Rectal smooth muscle tissue (tissue), 1 donor: ENCODE measurements around the gene DPH1.

ENCODE experiments used
- H3K27ac ChIP-seq: one replicate; pipeline ENCODE4 v1.7.0; 2013; ENCODE audit warnings: low read depth, low read length, inconsistent platforms
- H3K27me3 ChIP-seq: one replicate; pipeline ENCODE4 v1.7.0; 2013; ENCODE audit warnings: low read length; ENCODE audit not compliant: control insufficient read depth, insufficient read depth
- H3K36me3 ChIP-seq: one replicate; pipeline ENCODE4 v1.7.0; 2013; ENCODE audit warnings: low read length; ENCODE audit not compliant: control insufficient read depth, insufficient read depth
- H3K4me1 ChIP-seq: one replicate; pipeline ENCODE4 v1.7.0; 2013; ENCODE audit warnings: low read length; ENCODE audit not compliant: control insufficient read depth, insufficient read depth
- H3K4me3 ChIP-seq: one replicate; pipeline ENCODE4 v1.7.0; 2013; ENCODE audit warnings: low read length
- H3K9ac ChIP-seq: one replicate; pipeline ENCODE4 v1.7.0; 2013; ENCODE audit warnings: low read length

DPH1 gene

DNA sequence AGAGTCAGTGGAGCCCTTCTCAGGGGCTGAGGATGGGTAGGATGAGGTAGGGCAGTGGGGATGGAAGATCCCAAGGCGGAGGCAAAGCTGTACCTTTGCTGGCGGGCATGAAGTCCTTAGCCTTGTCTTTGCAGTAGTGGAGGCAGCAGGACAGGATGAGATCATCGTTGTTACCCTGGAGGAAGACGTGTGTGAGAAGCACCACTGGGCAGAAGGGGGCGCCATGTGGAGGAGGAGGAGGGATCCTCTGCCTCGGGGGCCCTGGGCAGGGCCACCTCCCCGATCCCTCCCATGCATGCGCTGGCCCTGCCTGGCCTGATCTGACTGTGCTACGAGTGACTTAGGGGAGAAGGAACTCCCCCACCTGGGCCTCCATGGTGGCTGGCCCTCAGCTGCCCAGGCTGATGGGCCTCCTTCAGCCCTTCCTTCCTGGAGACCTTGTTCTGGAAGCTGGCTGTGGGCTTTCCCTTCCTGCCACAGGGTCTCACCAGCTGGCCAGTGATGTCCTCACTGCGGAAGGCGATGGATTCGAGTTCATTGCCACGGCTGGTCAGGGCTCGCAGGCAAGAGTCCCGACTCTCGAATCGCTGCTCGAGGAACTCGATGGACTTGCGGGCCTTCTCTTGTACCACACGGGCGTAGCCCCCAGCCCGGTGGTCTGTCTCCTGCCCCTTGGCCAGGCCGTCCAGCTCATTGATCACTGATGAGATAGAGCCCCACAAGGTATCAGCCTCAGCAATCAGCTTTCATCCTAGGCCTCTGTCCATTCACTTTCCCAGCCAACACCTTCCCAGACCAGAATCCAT, 35.2 kb downstream of the DPH1 start:
- Histone ChIP-seq H3K9ac (peak overlapping the region; percentile 14), H3K27me3 (no peaks in the 10 kb centered on the region), H3K4me3 (no peak overlapping the region), H3K27ac (peak overlapping the region; percentile 82), H3K36me3 (peaks cover 6% of the 10 kb centered on the region), H3K4me1 (peaks cover 44% of the 10 kb centered on the region)

DNA sequence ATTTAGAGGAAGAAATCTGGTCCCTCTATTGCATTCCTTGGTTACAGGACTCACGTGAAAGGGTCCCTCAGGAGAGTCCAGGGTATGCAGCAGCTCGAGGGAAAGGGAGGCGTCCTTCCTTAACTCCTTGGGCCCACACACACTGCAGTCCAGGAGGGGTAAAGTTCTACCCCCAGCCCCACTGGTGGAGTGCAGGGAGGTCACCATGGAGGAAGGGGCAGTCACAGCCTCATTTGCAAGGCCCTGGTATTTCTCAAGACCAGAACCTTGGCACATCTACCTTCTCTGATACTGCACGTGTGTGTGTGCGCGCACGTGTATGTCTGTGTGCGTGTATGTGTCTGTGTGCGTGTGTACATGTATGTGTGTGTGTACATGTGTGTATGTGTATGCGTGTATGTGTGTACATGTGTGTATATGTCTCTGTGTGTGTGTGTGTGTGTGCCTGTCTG, 36.0 kb downstream of the DPH1 start:
- no peak overlapping the region for H3K4me3 ChIP-seq
- H3K27me3 ChIP-seq, result no peaks in the 10 kb centered on the region
- H3K27ac ChIP-seq, result peak overlapping the region; percentile 82
- peaks cover 10% of the 10 kb centered on the region for H3K36me3 ChIP-seq
- no peak overlapping the region for H3K9ac ChIP-seq
- peaks cover 43% of the 10 kb centered on the region for H3K4me1 ChIP-seq

DNA sequence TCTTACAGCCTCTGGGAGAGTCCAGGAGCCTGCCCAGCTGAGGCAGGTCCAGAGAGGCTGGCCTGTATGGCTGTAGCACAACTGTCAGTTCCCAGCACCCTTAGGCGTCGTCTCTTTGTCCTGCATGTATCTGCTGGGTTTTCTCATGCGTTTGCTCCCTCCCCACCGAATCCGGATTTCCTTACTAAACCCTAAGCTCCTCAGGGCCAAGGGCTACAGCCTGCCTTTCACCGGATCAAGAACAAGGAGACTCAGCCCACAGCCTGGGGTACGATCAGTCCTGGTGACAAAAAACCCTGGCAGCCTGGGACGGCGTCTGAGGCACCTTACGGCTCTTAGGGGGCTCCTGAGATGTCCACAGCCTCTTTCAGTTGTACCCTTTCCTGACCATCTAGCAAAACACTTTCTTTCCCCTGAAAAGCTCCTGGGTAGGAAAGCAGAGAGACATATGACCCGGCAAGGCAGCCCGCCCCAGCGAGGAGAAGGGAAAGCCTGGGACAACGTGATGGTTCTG, 37.2 kb downstream of the DPH1 start:
- no peak overlapping the region for H3K9ac ChIP-seq
- H3K36me3 ChIP-seq, result peaks cover 14% of the 10 kb centered on the region

DNA sequence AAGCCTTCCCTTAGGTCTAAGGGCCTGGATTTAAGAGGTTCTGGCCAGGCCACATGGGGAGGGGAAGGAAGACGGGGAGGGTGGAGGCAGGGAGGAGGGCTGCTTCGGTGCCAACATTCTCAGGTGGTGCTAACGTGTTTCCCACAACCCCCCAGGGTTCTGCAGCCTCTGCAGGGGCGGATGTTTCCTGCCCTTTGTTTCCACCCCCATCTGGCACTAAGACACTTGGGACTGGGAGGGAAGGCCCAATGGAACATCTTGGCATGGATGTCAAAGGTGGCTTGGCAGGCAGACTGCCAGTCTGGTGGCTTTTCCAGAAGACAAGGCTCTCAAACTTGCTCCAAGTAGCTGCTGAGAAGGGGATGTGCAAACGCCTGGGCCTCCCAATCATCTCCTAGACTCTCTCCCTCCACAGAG, 37.7 kb downstream of the DPH1 start:
- H3K9ac ChIP-seq, result no peak overlapping the region
- peak overlapping the region; percentile 82 for H3K27ac ChIP-seq
- no peaks in the 10 kb centered on the region for H3K27me3 ChIP-seq
- peaks cover 34% of the 10 kb centered on the region for H3K4me1 ChIP-seq
- peaks cover 14% of the 10 kb centered on the region for H3K36me3 ChIP-seq
- H3K4me3 ChIP-seq, result no peak overlapping the region

More for the DNA sequence above, 37.2 kb downstream of the DPH1 start:
- Histone ChIP-seq H3K4me1 (peaks cover 34% of the 10 kb centered on the region), H3K4me3 (no peak overlapping the region), H3K27ac (peak overlapping the region; percentile 82), H3K27me3 (no peaks in the 10 kb centered on the region)

DNA sequence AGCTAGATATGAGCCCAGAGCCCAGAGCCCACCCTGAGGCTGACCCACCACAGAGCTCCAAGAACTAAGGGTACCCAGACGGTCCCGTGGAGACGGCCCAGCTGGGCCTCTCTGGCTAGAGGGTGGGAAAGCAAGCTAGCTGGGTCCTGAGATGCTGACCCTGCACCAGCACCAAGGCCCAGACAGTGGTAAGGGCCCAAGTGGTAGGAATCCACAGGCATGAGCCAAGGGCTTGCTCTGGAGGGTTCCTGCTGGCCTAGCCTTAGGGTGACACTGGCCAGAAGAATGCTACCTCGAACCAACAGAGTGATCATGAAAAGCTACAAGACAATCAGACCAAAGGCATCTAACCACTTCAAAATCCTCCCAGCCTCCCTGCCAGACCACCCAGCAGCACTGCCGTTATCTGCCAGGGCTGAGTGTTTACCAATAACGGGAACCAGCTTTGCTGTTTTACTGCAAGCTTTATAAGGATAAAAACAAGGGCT, 38.1 kb downstream of the DPH1 start:
- Histone ChIP-seq H3K4me1 (peaks cover 30% of the 10 kb centered on the region), H3K27me3 (no peaks in the 10 kb centered on the region), H3K27ac (peak overlapping the region; percentile 33), H3K36me3 (peaks cover 14% of the 10 kb centered on the region), H3K9ac (no peak overlapping the region), H3K4me3 (no peak overlapping the region)

DNA sequence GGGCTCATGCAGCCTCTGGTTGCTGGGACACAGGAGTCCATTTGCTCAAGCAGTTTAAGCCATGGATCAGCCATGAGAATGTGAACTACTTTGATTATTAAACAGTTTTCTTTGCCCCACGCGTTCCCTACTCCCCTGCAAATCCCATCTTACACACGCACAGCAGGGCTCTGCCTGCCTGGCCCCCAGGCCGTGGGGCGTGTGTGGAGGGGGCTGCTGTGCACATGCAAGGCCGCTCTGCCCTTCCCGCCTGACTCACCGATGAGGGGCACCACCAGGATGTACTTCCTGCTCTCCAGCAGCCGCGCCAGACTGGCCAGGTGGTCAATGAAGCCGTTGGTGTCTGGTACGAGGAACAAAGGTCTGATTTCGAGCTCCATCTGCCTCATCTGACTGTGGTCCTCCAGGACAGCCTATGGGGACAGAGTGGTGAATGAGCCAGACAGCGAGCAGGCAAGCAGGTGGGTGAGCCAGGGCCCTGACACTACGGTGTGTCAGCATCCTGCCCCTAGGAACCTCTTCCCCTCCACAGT, 38.6 kb downstream of the DPH1 start:
- H3K27ac ChIP-seq, result peak overlapping the region; percentile 16
- H3K9ac ChIP-seq, result no peak overlapping the region
- no peak overlapping the region for H3K4me3 ChIP-seq
- H3K36me3 ChIP-seq, result peaks cover 14% of the 10 kb centered on the region
- H3K4me1 ChIP-seq, result peaks cover 26% of the 10 kb centered on the region
- no peaks in the 10 kb centered on the region for H3K27me3 ChIP-seq

DNA sequence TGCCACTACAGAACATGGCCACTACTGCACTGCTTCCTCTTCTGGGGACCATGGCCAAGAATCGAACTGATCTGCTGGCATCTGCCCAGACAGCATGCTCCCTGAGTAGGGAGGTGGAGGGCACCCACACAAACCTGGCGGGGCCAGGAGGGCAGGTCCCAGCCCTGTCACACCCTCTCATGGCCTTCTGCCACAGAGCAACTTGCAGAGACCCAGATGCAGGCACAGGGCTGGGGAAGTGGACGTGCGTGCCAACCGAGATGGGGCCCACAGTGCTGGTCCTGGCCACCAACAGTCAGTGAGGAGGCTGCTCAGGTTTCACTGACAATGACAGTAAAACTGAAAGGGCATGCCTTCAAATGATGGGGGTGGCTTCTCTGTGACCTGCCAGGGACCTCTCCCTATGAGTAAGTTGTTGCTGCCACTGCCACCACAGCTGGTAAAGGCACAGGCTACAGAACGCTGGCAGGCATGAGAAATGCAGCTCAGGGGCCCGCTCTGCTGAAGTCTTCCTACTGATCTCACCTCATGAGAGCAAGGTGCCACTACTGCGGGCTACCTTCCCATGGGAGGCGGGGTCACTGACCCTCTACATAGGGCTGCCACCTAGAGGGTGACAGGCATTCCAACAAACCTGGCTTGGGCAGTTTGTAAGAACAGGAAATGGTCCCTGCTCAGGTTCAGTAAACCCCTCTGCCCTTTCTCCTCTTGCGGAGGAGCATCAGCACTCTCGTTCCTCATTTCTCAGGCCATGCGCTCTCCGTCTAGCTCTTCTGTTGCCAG, 40.5 kb downstream of the DPH1 start:
- H3K4me1 ChIP-seq, result peaks cover 19% of the 10 kb centered on the region
- H3K27me3 ChIP-seq, result no peaks in the 10 kb centered on the region
- H3K27ac ChIP-seq, result peak overlapping the region; percentile 42
- no peak overlapping the region for H3K4me3 ChIP-seq
- H3K9ac ChIP-seq, result no peak overlapping the region
- H3K36me3 ChIP-seq, result peaks cover 14% of the 10 kb centered on the region

DNA sequence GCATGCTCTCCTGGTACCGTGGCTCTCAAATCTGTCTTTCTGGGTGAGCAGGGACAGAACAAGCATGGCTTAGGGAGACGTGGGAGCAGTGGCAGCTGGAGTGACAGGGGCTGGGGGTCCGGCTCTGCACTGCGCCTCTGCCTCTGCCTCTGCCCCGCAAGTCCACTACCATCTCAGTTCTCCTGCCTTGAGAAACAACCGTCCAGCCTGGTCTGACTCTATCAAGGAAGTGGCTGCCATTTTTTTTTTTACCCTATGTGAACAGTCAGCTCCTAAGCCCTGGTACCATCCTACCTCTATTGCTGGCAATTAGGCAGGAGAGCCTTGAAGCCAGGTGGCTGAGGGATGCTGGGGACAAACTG, 41.1 kb downstream of the DPH1 start:
- Histone ChIP-seq H3K36me3 (peaks cover 14% of the 10 kb centered on the region), H3K9ac (no peak overlapping the region), H3K4me1 (peaks cover 22% of the 10 kb centered on the region), H3K27ac (peak overlapping the region; percentile 42), H3K27me3 (no peaks in the 10 kb centered on the region), H3K4me3 (no peak overlapping the region)

DNA sequence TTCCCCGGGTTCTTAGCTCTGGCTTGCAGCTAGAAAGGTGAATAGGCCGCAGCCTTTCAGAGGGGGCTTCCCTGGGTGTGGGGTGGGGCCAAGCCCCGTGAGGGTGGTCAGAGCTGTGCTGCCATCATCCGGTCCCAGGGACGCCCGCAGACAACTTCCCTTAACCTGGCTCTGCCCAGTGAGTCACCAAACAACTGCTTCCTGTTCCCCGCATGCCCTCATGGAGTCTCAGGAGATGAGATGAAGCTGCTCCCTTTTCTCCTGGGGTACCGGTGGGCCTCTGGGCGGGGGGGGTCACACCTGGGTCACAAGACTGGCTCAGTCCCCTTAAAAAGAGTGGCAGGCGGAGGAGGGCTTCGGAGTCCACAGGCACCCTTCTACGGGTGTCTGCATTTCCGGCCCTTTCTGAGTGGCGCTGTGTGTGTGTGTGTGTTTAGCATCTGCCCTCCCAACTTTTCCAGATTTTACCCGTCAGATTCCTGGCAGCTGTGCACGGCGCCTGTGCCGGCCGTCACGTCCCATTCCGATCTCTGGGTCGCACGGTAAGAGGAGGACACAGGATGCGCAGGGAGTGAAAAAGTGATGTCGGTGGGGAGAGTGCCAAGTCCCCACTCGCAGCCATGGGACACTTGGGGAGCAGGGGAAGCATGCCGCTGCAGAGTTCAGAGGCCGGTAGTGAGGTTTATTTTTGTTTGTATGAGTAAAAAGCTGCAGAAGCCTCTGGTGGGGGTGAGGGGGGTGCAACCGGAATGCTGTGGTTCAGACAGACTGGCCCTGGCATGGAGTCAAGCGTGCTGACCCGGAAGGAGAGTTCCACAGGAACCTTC, 41.7 kb downstream of the DPH1 start:
- H3K9ac ChIP-seq, result no peak overlapping the region
- peaks cover 14% of the 10 kb centered on the region for H3K36me3 ChIP-seq
- peak overlapping the region; percentile 42 for H3K27ac ChIP-seq
- no peaks in the 10 kb centered on the region for H3K27me3 ChIP-seq
- H3K4me1 ChIP-seq, result peaks cover 20% of the 10 kb centered on the region
- no peak overlapping the region for H3K4me3 ChIP-seq

DNA sequence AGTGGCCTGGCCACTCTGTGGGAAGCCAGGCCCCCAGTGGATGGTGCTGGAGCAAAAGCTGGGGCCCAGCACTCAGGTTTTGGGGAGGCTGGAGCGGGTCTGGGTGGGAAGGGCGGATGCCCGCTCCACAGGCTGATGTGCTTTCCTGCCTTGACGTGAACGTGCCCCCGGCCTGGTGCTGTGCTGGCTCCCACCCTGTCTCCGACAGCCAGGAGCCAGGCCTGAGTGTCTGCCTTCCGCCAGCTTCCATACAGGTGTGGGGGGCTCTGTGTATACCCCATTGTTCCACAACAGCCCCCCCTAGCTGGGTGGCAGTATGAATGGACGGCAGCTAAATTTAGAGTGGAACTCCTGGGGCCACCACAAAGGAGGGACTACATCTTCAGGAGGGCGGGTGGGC, 45.0 kb downstream of the DPH1 start:
- H3K36me3 ChIP-seq, result peaks cover 8% of the 10 kb centered on the region
- no peak overlapping the region for H3K9ac ChIP-seq
- H3K4me3 ChIP-seq, result no peak overlapping the region
- H3K27ac ChIP-seq, result peak overlapping the region; percentile 53
- peaks cover 15% of the 10 kb centered on the region for H3K4me1 ChIP-seq
- no peaks in the 10 kb centered on the region for H3K27me3 ChIP-seq

DNA sequence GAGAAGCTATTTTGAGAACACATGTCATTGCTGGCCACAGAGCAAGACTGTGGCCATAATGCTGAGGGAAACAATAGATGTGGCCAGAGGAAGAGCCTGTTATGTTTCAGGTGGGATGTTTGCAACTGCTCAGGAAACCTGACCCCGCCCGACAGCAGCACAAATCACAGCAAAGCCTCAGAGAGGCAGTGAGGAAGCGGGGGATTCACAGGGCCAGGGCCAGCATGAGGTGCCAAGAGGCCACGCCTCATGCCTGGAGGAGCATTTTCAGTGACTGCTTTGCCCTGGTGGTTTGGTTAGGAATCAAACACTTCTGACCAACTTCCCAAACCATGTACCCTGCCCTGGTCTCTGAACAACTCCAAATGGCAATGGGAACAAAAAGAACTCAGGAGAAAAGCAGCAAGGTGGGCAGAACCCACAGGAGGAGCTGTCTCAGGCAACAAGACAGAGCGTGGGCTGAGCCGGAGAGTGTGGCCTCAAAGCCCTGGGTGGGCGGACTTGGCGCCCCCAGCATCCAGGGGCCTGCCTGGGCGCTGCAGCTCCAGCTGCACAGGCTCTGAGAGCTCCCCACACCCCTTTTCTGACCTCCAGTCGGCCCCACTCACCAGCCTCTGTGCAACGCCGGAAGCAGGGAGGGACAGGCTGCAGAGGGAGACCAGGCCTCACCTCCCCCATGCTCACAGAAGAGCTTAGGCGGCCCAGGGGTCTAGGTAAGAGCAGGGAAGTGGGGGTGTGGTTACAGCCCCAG, 45.6 kb downstream of the DPH1 start:
- Histone ChIP-seq H3K9ac (no peak overlapping the region), H3K36me3 (peaks cover 8% of the 10 kb centered on the region), H3K27ac (peak overlapping the region; percentile 46), H3K4me1 (peaks cover 15% of the 10 kb centered on the region), H3K27me3 (no peaks in the 10 kb centered on the region), H3K4me3 (no peak overlapping the region)
